ENCODE results near the gene KDM5B. TPM values are rescaled to one million over a fixed set of nuclear protein-coding genes. Genes with fewer than 3 reads are reported as not detected.

The KDM5B gene
- total and polyA plus RNA-seq, 8 donors, result 7.3 to 47.0 (median 22.9) TPM

DNA sequence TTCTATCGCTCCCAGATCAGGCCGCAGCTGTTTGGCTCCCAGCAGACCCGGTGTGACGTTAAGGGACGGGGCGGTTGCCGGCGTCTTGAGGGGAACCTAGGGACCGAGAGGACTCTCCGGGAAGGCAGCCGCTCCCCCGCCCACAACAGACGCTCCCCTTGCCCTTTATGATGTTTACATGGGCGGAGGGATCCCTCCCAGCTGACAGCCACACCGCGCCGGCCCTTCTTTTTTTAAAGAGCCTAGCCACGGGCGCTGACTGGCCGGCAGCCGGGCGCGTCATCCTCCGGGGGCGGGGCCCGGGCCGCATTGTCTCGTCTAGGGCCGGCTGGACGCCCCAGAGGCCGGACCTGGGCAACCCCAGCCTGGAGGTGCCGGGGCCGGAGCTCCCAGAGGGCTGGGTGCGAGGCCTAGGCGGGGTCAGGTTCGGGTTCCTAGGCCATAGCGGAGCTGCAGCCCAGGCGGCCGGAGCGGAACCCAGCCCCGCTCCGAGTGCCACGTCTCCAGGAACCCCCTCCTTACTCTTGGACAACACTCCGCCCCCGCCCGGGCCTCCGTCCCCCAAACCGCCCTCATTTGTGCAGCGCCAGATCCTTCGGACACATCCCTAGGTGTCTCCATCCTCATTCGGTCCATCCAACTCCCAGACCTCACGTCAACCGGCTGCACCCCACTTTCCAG lies 2.5 kb upstream of the KDM5B start, which contains the start of gene PCAT6:
TSS of gene PCAT6 (plus strand) at position 340 of the 681 bp plus-strand sequence.
- intact Hi-C loops (cut with DNase I), result no loop called here
- DNase-seq (peak; percentile 92 to 97 (median 95)), FAIRE-seq (no peak), ATAC-seq (peak; percentile 87 to 94 (median 88))
- H3K4me3 ChIP-seq, result peak within 1 kb of the TSS; percentile 51 to 73 (median 60)
- WGBS, 2 donors, result 0% methylated on average over 44 to 53 of the region's 53 CpGs
- H3K27ac ChIP-seq, result peak within 1 kb of the TSS; percentile 3 to 84 (median 54)
- H3K36me3 ChIP-seq, result no peaks in the 10 kb centered on the region
- H3K4me1 ChIP-seq, result peaks cover 0 to 6% (median 0%) of the 10 kb centered on the region in 3 donors
- H3K27me3 ChIP-seq, result no peaks in the 10 kb centered on the region
- TF ChIP-seq, protein P1, sequence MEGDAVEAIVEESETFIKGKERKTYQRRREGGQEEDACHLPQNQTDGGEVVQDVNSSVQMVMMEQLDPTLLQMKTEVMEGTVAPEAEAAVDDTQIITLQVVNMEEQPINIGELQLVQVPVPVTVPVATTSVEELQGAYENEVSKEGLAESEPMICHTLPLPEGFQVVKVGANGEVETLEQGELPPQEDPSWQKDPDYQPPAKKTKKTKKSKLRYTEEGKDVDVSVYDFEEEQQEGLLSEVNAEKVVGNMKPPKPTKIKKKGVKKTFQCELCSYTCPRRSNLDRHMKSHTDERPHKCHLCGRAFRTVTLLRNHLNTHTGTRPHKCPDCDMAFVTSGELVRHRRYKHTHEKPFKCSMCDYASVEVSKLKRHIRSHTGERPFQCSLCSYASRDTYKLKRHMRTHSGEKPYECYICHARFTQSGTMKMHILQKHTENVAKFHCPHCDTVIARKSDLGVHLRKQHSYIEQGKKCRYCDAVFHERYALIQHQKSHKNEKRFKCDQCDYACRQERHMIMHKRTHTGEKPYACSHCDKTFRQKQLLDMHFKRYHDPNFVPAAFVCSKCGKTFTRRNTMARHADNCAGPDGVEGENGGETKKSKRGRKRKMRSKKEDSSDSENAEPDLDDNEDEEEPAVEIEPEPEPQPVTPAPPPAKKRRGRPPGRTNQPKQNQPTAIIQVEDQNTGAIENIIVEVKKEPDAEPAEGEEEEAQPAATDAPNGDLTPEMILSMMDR (IDR thresholded peaks at IDR 0.05), result no peak
- H3K9me3 ChIP-seq, result no peaks in the 10 kb centered on the region

DNA sequence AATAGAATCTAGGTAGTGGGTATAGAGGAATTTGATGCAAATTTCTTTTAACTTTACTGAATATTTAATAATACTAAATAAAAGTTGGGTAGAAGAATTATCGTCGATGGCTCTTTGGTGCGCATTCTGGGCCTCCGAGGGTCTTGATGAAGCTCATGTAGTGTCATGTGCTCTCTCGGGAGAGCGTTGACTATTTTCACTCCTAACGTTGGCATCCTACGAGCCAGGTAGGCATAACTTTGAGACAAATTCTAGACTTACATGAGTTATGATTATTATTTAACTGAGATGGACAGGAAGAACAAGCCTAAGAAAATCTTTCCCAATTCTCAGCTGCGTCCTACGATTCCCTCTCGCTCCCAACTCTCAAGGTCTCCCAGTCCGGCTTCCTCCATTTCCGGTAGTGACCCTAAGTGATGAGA lies 2.0 kb upstream of the KDM5B start:
- ATAC-seq (no peak), FAIRE-seq (no peak), DNase-seq (no peak)
- intact Hi-C loops (cut with DNase I), result no loop called here
- no peaks in the 10 kb centered on the region for H3K27me3 ChIP-seq
- H3K27ac ChIP-seq, result peak overlapping the region; percentile 3 to 84 (median 54)
- peaks cover 0 to 8% (median 0%) of the 10 kb centered on the region in 3 donors for H3K4me1 ChIP-seq
- H3K9me3 ChIP-seq, result no peaks in the 10 kb centered on the region
- H3K36me3 ChIP-seq, result no peaks in the 10 kb centered on the region
- TF ChIP-seq, protein P1 (IDR thresholded peaks at IDR 0.05), result no peak
- peak overlapping the region; percentile 51 to 73 (median 60) for H3K4me3 ChIP-seq
- 3 to 4% methylated on average over 13 of the region's 13 CpGs for WGBS, 2 donors

DNA sequence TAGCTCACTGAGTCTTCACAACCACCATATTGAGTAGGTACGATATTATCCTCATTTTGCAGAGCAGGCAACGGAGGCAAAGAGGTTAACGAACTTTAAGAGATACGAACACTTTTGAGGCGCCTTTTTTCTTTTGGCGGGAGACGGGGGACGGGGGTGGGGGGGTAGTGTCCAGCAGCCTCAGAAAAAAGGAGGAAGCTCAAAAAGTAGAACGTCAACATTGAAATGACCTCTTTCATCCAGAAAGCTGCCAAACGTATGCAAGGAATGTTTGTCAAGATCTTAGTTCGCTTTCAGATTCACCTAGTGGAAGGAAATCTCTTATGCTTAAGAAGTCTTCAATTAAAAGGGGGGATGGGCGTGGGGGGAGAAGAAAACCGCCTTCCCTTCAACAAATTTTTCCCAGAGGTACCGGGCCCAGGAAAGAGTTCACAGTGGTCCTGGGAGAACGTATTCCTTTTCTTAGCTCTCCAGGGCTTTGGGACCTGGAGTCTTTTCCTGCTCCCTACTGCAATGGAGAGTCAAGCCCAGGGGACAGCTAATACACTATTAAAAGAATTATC lies 1.5 kb upstream of the KDM5B start:
- TF ChIP-seq, protein P1 (IDR thresholded peaks at IDR 0.05), result no peak
- no peak for DNase-seq
- H3K36me3 ChIP-seq, result no peaks in the 10 kb centered on the region
- no peaks in the 10 kb centered on the region for H3K27me3 ChIP-seq
- WGBS, 2 donors, result 66 to 74% methylated on average over 15 of the region's 15 CpGs
- H3K9me3 ChIP-seq, result no peaks in the 10 kb centered on the region
- H3K27ac ChIP-seq, result peak overlapping the region in 2 of 4 donors; percentile 68 to 84
- intact Hi-C loops (cut with DNase I), result no loop called here
- ATAC-seq, result no peak
- peaks cover 0 to 12% (median 0%) of the 10 kb centered on the region in 3 donors for H3K4me1 ChIP-seq
- peak overlapping the region in 1 of 4 donors; percentile 73 for H3K4me3 ChIP-seq
- no peak for FAIRE-seq

DNA sequence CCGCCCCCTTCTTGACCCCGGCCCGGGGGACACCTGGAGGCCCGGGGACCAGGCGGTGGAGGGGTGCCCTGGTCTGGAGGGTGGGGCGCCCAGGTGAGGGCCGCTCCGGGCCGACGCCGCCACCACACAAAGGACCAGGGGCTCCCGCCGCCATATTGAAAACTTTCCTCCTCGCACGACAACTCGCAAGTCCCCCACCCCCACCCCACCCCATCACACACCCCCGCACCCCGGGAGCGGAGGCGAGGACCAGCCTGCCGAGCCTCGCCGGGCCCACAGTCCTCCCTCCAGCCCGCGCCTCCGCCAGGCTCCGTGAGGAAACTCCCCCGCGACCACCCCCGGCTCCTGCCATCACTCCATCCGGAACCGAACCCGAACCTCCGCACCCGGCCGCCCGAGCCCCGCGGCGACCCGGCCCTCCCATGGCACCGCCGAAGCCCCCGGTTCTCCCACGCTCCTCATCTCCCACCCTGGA lies 733 bp downstream of the KDM5B start:
- peaks cover 0 to 16% (median 0%) of the 10 kb centered on the region in 3 donors for H3K4me1 ChIP-seq
- intact Hi-C loops (cut with DNase I), result no loop called here
- no peaks in the 10 kb centered on the region for H3K27me3 ChIP-seq
- peak in 5 of 6 donors; percentile 14 to 71 (median 49) for DNase-seq
- no peaks in the 10 kb centered on the region for H3K9me3 ChIP-seq
- TF ChIP-seq, protein P1 (IDR thresholded peaks at IDR 0.05), result no peak
- ATAC-seq, result peak; percentile 6 to 21 (median 12)
- no peaks in the 10 kb centered on the region for H3K36me3 ChIP-seq
- FAIRE-seq, result no peak
- peak overlapping the region; percentile 50 to 88 (median 75) for H3K27ac ChIP-seq
- 0 to 2% methylated on average over 34 to 45 of the region's 45 CpGs for WGBS, 2 donors
- peak overlapping the region; percentile 62 to 98 (median 92) for H3K4me3 ChIP-seq

Measured in pancreas (tissue), 10 donors.